Measurements from ENCODE around the gene PUSL1.

GRCh38 chr1:1287288-1288110, 20.9 kb upstream of the PUSL1 start:
- no peak for TF ChIP-seq CTCF (conservative IDR thresholded peaks at IDR 0.05)
- TF ChIP-seq EZH2 (IDR thresholded peaks at IDR 0.05; ENCODE audit: low read depth), result no peak
